Cerebellar nuclear complex (tissue), 1 donor: ENCODE results near the gene IDH3B.

Source experiments
- DNase-seq, 2 experiments: peaks; one replicate each; lab custom pipeline; 2025; lab: John Stamatoyannopoulos, UW

IDH3B gene

DNA sequence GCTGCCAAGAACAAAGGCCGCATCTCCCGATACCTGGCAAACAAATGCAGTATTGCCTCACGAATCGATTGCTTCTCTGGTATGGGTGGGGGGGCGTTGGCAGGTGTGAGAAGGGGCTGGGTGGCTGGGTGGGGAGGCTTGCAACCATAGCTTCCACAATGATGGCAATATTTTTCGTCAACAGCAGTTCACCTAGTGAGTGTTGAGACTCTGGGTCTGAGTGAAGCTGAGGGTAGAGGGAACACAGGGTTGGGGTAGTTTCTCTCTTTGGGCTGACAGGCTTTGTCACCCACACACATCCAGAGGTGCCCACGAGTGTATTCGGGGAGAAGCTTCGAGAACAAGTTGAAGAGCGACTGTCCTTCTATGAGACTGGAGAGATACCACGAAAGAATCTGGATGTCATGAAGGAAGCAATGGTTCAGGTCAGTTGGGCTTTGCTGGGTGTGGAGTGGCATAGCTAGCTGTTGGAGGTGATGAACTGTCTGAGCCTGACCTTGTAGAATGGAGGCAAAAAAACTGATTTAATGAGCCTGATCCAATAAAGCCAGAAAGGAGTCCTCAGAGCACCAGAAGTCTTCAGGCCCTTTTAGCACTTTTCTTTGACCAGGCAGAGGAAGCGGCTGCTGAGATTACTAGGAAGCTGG is 7.4 kb downstream of the IDH3B start:
- DNase-seq, result no peak

DNA sequence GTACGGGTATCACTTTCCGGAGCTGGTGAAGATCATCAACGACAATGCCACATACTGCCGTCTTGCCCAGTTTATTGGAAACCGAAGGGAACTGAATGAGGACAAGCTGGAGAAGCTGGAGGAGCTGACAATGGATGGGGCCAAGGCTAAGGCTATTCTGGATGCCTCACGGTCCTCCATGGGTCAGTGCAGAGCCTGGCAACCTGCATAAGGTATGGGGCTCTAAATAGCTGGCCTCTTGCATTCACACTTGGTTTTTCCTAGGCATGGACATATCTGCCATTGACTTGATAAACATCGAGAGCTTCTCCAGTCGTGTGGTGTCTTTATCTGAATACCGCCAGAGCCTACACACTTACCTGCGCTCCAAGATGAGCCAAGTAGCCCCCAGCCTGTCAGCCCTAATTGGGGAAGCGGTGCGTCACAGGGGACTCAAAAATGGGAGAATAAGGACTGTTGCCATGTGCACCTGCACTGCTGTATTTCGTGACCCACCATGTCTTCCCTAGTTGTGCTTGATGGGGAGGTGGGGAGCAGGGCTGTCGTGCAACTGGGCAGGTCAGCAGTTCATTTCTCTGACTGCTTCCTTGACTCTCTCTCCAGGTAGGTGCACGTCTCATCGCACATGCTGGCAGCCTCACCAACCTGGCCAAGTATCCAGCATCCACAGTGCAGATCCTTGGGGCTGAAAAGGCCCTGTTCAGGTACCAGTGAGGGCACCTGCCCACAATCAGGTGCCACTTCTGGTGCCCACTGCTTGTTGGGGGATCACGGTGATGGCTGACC is 8.5 kb downstream of the IDH3B start:
- no peak for DNase-seq

DNA sequence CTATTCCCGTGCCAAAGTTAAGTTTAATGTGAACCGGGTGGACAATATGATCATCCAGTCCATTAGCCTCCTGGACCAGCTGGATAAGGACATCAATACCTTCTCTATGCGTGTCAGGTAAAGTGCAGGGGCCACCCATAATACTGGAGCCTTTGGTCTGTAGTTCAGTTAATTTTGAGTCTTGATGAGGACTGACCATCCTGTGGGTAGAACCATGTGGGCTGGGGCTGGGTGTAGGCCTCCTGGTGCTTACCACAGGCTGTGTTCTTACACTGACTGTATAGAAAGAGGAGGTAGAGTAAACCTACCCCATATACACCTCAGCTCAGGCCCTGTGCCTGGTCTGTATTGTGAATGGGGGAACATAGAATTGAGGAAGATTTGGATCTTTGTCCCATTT is 9.2 kb downstream of the IDH3B start:
- DNase-seq, result no peak

DNA sequence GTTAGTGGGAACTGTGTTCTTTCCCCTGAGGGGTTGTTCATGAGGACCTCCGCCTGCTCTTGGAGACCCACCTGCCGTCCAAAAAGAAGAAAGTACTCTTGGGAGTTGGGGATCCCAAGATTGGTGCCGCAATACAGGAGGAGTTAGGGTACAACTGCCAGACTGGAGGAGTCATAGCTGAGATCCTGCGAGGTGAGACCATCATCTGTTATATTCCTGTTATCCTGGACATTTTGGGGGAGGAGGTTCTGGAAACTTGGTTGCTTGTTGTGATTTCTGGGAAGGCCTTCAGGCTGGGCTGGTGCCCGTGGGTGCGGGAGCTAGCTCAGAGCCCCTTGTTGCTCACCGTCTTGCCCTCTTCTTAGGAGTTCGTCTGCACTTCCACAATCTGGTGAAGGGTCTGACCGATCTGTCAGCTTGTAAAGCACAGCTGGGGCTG is 9.6 kb downstream of the IDH3B start:
- no peak for DNase-seq

DNA sequence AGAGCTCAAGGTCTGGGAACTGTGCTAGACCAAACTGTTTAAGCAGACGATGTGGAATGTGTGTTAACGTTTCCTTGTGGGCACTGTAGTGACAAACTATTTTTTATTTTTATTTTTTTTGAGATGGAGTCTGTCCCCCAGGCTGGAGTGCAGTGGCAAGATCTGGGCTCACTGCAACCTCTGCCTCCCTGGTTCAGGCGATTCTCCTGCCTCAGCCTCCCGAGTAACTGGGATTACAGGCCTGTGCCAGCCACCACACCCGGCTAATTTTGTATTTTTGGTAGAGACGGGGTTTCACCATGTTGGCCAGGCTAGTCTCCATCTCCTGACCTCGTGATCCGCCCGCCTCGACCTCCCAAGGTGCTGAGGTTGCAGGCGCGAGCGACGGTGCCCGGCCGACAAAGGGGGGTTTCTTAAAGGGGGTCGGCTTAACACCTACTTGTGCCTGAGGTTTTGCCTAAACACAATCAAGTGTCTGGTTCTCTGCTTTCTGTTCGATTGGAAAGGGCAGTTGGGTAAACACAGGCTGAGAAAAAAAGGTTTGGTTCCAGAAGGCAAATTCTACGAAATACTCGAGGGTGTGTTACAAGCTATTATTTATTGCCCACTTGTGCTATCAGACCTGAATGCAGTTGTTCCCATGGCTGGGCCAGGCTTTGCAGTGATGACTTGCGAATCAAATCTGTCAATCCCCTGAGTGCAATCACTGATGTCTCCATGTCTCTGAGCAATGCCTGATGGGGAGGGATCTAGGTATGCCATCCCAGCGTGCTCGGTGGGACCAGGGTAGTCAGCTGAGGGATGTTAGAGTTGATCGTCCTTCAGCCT is 10.2 kb downstream of the IDH3B start:
- no peak for DNase-seq

DNA sequence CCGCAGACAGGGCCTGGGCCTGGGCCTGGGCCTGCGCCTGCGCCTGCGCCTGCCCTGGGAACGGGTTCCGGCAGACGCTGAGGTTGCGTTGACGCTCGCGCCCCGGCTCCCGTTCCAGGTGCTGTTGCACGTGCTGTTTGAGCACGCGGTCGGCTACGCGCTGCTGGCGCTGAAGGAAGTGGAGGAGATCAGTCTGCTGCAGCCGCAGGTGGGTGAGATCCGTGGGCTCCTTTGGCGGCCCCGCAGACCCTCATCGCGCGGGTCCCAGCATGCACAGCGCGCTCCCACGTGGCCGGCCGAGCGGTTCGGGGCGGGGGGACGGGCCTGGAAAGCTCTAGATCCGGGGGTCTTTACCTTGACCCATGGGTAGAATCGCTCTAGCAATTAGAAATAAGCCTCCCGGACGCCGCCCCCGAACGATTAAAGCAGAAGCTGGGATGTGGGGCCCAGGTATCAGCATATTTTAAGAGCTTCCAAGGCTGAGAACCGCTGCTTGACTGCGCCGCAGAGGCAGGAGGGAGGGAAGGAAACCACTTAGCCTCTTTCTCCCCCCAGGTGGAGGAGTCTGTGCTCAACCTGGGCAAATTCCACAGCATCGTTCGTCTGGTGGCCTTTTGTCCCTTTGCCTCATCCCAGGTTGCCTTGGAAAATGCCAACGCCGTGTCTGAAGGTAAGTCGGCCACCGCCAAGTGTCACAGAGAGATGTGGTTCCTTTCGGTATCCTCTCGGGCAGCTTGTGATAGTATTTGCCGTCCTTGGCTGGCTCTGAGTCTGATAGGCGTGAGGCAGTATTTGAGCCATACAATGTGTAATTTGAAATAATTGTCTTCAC is 11.1 kb downstream of the IDH3B start:
- no peak for DNase-seq

DNA sequence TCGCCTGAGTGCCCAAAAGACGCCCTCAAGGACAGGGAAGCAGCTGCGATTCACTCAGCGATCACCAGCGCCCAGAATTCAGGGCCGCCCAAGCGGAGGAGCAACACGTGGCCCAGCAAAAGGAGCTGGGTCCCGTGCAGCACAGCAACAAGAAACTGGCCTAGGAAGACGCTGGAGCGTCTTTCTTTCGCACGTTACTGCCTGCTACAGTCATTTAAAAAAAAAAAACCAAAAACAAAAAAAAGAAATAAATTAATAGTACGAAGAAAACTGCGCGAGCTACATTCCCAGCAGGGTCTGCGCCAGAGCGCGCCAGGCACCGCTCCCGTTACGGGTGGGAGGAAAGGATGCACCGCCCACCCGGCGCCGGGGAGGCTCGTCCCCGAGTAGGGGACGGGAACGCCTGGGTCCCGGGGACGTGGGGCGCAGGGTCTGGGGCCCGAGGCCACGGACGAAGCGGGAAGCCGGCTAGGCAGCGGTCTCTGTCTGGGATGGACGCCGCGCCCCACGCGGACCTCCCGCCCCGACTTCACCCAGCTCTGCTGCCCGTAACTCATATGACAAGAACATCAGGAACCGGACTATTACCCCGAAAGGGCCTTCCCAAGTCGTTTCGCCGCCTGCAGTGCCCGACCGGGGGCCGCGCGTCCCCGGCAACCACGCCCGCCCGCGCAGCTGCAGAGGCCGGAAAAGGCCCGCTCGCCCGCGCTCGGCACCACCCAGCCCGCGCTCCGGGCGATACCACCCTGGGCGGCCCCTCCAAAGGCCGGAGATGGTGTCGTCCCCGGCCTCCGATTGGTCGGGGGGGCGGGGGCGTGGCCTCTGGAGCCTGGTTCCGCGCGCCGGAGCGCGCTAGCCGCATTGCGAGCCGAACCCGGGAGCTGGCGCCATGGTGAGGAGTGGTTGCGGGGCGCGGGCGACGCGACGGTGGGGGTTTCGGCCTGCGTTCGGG is 12.0 kb downstream of the IDH3B start, which contains the start of gene NOP56:
TSS of gene NOP56 (plus strand) at position 861 of the 952 bp plus-strand sequence. CDS start at position 890, 29 bp downstream.
- peak; percentile 14 to 49 for DNase-seq

DNA sequence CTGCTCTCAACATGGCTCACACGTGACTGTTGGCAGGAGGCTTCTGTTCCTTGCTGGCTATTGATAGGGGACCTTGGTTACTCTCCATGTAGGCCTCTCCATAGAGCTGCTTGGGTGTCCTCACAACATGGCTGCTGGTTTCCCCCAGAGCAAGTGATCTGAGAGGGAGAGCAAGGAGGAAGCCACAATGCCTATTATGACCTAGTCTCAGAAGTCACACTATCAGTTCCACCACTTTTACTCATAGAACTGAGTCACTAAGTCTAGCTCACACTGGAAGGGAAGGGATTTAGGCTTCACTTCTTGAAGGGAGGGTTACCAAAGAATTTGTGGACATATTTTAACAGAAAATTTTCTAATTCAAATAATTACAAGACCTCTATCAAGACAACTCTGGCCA is 20.3 kb downstream of the IDH3B start:
- no peak for DNase-seq

DNA sequence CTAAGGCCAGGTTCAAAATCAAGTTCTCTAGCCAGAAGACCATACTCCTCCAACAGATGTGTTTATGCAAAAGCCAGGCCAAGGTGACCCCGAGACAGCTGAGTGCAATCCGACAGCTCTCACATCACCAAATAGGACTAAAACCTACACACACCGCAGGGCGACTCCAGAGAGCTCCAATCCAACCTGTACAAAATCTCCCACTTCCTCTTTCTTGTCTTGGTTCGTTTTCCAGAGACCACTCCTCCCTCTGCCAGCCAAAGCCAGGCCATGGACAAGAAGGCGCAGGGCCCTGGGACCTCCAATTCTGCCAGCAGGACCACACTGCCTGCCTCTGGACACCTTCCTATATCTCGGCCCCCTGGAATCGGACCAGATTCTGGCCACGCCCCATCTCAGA is 23.1 kb downstream of the IDH3B start:
- no peak for DNase-seq

DNA sequence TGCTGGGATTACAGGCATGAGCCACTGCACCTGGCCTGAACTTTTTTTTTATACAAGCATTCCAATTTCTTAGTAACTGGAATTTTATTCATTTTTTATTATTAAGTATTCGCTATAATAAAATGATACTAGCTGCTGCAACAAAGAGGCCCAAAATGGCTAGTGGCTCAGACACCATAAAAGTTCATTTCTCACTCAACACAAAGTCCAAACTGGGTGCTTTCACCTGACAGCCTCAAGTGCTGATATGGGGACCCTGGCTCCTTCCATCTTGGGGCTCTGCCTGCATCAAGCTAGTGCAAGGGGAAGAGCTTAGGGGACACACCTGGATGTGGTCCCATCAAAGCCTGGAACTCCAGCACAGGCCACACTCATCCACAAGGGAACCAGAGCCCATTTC is 23.8 kb downstream of the IDH3B start:
- no peak for DNase-seq

DNA sequence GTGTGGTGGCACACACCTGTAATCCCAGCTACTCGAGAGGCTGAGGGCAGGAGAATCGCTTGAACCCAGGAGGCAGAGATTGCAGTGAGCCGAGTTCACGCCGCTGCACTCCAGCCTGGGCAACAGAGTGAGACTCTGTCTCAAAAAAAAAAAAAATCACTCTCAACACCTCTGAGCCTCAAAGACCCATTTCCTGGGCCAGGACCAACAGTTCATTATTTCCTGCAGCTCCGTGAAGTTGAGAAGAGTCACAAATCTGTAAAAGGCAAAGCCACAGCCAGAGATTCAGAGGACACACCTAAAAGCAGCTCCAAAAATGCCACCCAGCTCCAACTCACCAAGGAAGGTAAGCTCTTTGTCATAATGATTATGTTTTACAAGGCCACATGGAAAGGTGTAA is 26.8 kb downstream of the IDH3B start:
- no peak for DNase-seq

DNA sequence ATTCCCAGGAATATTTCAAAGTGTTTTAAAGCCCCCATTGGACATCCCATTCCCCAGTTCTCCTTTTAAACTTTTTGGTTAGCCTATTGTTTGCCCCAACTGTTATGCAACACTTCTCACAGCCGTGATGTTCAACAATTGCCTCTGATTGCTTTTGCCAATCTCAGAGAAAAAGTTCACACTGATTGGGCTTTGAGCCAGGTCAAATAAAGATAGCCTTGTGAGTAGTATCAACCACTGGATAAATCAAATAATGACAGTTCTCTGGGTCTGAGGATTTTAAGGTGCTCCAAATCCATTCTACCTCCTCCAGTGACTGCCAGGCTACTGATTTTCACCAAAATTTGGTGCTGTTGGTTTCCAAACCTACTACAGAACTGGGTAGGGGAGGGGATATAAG is 30.6 kb downstream of the IDH3B start:
- no peak for DNase-seq

DNA sequence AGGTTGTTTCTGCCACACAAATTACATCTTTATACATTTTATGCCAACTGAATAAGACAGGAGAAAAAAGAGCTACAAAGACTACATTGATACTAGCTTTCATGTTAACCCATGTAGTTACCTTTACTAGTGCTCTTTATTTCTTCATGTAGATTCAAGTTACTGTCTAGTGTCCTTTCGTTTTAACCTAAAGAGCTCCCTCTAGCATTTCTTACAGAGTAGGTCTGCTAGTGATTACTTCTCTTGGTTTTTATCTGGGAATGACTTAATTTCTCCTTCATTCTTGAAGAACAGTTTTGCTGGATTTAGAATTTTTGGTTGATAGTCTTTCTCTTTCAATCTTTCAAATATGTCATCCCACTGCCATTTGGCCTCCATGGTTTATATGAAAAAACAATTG is 32.8 kb downstream of the IDH3B start:
- DNase-seq, result no peak

DNA sequence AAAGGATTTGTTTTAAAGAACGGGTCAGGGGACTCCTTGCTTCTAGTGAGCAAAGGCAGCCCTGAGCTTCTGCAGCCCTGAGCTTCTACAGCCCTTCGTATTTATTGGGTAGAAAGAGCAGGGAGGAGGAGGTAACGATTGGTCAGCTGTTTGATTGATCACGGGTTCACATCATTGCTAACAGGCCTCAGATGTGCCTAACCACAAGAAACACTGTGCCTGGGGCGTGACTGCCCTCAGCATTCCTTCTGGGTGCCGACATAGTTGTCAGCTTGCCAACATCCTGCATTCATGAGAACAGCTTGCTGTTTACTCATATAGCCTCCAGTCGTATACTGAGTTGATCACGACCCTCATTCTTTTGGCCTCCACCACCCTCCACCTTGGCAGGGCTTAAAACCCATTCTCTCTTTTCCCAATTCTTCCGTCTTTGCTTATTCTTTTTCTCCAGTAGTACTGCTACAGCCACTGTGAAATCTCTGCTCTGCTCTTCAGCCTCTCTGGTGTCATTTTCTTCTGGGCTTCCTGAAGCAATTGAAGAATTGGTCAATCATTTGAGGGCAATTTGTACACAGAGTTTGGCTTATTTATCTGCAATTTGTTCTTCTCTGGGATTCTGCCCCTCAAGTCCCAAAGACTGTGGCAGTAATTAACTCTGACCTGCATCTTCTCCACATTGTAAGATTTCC is 37.0 kb downstream of the IDH3B start:
- no peak for DNase-seq

DNA sequence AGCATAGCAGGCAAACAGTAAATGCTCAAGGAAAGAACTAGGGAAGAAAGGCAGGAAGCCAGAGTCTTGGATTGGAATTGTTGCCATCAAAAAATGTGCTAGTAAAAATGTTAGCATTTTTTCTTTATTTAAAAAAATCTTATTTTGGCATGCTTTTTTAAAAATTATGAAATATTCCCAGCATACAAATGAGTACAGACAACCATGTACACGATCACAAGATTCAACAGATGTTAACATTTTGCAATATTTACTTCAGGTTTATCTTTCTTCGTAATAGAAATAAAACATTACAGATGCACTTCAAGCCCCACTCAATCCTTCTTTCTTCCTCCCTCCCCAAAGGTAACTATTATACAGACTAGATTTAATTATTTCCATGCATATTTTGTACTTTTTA is 39.0 kb downstream of the IDH3B start:
- no peak for DNase-seq

DNA sequence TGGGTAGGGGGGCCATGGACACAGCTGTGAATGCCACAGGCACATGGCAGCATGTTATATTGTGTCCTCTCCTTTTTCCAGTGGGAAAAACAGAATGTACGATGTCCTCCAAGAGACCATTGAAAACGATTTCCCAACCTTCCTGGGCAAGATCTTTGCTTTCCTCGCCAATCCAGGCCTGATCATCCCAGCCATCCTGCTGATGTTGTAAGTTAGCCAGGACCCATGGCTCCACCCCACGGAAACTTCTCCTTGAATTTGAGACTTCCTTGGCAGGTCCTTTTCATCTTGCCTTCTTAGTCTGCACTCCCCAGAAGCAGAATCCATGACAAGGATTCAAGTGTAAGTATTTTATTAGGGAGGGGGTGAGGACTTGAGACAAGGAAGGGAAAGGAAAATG is 39.8 kb downstream of the IDH3B start:
- DNase-seq, result no peak

DNA sequence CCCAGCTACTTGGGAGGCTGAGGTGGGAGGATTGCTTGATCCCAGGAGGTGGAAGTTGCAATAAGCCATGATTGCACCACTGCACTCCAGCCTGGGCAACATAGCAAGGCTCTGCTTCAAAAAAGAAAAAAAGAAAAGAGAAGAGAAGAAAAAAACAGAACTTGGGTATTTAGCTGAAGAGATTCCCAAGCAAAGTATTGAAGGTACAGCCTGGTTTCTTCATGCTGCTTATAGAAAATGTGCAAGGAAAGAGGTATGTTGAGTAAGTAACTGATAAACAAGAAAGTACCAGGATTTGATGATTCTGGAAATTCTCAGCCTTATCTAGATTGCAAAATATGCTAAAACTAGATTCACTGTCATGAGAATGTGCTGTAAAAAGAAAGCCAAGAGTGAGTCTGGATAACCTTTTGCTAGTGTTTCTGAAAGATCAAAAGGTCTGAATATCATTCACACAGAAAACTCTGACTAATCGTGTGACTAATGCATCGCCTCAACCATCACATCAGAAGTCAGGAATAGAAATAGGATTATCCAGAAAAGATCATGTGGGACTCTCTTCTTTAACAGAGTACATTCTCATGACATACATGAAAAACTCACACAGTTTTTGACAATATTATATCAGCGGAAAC is 43.9 kb downstream of the IDH3B start:
- DNase-seq, result no peak

DNA sequence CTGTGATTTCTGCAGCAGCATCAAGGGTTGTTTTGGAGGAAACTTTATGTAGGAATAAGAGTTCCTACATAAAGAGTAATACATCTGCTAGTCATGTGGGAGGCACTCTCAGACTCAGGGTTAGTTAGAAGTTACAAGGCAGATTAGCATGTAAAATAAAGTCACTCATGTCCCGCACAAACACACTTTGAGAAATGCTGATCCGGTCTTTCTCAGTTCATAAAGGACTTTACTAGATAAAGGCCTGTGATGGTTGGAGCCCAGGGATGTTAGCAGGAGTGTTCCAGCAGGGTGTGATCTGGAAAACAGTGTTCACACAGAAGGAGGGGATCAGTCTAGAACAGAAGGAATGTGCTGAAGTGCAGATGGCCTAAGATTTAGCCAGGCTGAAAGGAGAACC is 44.7 kb downstream of the IDH3B start:
- no peak for DNase-seq

DNA sequence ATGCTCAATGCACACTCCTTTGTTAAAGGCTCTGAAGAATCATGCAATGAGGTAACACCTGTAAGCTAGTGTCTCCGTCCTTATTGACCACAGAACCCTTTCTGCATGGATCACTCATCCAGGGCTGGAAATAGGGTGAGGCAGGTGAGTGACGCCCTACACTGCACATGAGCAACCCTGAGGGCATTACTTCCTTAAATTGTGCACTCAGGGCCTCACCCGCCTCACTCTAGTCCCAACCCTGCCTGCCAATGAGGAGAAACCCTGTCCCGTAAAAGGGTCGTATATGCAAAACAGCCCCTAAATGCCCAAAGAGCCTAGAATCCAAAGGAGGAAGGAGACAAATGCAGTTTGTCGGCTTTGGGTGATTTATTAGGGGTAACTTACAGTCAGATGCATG is 45.2 kb downstream of the IDH3B start:
- DNase-seq, result no peak
